Panc1 (cell line): ENCODE data around the gene ADORA2B.

ENCODE experiments used
- CTCF ChIP-seq: fragments of 450-650 bp; IDR thresholded peaks from 2 replicates; pipeline ENCODE4 v1.5.1; 2017; ENCODE audit warnings: mild to moderate bottlenecking
- REST ChIP-seq, 2 experiments: IDR thresholded peaks; 2 replicates each; pipeline ENCODE4 v1.6.1; 2011 to 2012; ENCODE audit warnings: low read depth in 2 of 2, control low read depth in 1 of 2, low read length in 1 of 2, mild to moderate bottlenecking in 1 of 2, moderate library complexity in 1 of 2; ENCODE audit not compliant: insufficient read depth in 1 of 2
- TCF7L2 ChIP-seq: IDR thresholded peaks from 2 replicates; pipeline ENCODE4 v1.6.1; 2011; ENCODE audit warnings: mild to moderate bottlenecking, low read depth, low read length, inconsistent platforms

GRCh38 chr17:15917438-15918027 is 27.4 kb upstream of the ADORA2B start:
- TF ChIP-seq CTCF: no peak
- TF ChIP-seq TCF7L2: no peak
- TF ChIP-seq REST (IDR thresholded peaks at IDR 0.05; ENCODE audit: insufficient read depth in 1 of 2, low read depth in 2 of 2, low read length in 1 of 2): no peak
